Fibroblast of the aortic adventitia (primary cell): ENCODE data around the gene GRM5. TPM values are rescaled to one million over a fixed set of nuclear protein-coding genes. Genes with fewer than 3 reads are reported as not detected.

ENCODE experiments used
- DNase-seq: peaks from one replicate; pipeline ENCODE4 v3.0.0-alpha.2; 2010; ENCODE audit warnings: low read depth
- H3K4me3 ChIP-seq: 2 replicates; pipeline ENCODE4 v1.5.1; 2011; ENCODE audit warnings: low read depth, mild to moderate bottlenecking, control low read depth, low read length, moderate library complexity
- CTCF ChIP-seq: IDR thresholded peaks from 2 replicates; pipeline ENCODE4 v1.5.1; 2011; ENCODE audit warnings: mild to moderate bottlenecking, low read length, control low read depth, inconsistent platforms; ENCODE audit not compliant: insufficient read depth
- total RNA-seq: library from RNA; depleted of rRNA; stranded (reverse); fragments of >200 nt; gene quantifications from 2 replicates; pipeline ENCODE4 v1.2.3, GENCODE V29; 2012; ENCODE audit warnings: low replicate concordance

The GRM5 gene
- total RNA-seq, 1 donor = under 0.01 TPM

GRCh38 chr11:88799771-88800500 is 265.8 kb downstream of the GRM5 start:
- H3K4me3 ChIP-seq = no peak overlapping the region
- peak; percentile 4 for DNase-seq
- no peak for TF ChIP-seq CTCF

- DNase-seq = no peak
- no peak for TF ChIP-seq CTCF
- H3K4me3 ChIP-seq = no peak overlapping the region
These were observed 275.6 kb downstream of the GRM5 start for GRCh38 chr11:88790182-88790581.

GRCh38 chr11:88779577-88779976 is 286.2 kb downstream of the GRM5 start:
- no peak for TF ChIP-seq CTCF
- DNase-seq = peak; percentile 64
- no peak overlapping the region for H3K4me3 ChIP-seq

- no peak for DNase-seq
- H3K4me3 ChIP-seq = no peak overlapping the region
- no peak for TF ChIP-seq CTCF
These were observed 295.2 kb downstream of the GRM5 start for GRCh38 chr11:88770475-88771079.

GRCh38 chr11:88744140-88744539 is 321.6 kb downstream of the GRM5 start:
- TF ChIP-seq CTCF = no peak
- no peak for DNase-seq

GRCh38 chr11:88739524-88739923 is 326.3 kb downstream of the GRM5 start:
- DNase-seq = no peak
- no peak for TF ChIP-seq CTCF

More at GRCh38 chr11:88744140-88744539, 321.6 kb downstream of the GRM5 start:
- H3K4me3 ChIP-seq = no peak overlapping the region

GRCh38 chr11:88709567-88709966 is 356.2 kb downstream of the GRM5 start:
- no peak for TF ChIP-seq CTCF
- H3K4me3 ChIP-seq = no peak overlapping the region
- DNase-seq = no peak

More at GRCh38 chr11:88739524-88739923, 326.3 kb downstream of the GRM5 start:
- no peak overlapping the region for H3K4me3 ChIP-seq
